ENCODE results near the gene EYA2. TPM values are rescaled to one million over a fixed set of nuclear protein-coding genes. Genes with fewer than 3 reads are reported as not detected.

The EYA2 gene
- total and polyA plus RNA-seq, 12 donors = 0.54 to 2.2 (median 1.4) TPM

DNA sequence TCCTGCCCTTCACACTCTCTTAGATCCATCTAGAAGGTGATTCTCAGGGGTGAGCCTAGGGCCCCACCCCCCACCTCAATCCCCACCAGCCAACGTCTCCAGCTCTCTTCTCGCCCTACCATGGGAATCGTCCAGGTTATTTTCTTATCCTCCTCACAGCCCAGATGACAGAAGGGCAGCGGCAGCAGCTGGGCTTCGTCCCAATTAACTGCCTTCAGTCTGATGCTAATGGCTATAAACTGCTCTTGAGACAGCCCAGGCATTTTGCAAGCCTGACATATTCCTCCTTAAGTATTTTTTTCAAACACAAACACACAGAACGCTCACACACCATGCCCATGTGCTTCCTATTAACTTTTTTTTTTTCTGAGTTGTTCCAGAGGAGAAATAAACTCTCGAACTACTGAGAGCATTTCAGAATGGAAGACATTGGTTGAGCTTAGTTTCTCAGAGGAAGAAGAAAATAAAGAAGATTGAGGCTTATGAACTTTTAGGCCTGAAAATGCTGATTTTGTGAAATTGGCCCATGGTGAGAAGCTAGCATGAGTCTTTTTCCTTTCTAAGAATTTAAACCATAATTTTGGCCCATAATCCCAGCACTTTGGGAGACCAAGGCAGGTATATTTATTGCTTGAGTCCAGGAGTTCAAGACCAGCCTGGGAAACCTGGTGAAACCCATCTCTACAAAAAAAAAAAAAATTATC, 124.6 kb downstream of the EYA2 start:
- peak in 3 of 7 donors; percentile 4 to 30 (median 18) for DNase-seq
- H3K9me3 ChIP-seq (replicated peaks in 1 of 3) = no peaks in the 10 kb centered on the region
- H3K36me3 ChIP-seq (replicated peaks in 1 of 2) = no peaks in the 10 kb centered on the region
- TF ChIP-seq, protein P1, sequence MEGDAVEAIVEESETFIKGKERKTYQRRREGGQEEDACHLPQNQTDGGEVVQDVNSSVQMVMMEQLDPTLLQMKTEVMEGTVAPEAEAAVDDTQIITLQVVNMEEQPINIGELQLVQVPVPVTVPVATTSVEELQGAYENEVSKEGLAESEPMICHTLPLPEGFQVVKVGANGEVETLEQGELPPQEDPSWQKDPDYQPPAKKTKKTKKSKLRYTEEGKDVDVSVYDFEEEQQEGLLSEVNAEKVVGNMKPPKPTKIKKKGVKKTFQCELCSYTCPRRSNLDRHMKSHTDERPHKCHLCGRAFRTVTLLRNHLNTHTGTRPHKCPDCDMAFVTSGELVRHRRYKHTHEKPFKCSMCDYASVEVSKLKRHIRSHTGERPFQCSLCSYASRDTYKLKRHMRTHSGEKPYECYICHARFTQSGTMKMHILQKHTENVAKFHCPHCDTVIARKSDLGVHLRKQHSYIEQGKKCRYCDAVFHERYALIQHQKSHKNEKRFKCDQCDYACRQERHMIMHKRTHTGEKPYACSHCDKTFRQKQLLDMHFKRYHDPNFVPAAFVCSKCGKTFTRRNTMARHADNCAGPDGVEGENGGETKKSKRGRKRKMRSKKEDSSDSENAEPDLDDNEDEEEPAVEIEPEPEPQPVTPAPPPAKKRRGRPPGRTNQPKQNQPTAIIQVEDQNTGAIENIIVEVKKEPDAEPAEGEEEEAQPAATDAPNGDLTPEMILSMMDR (IDR thresholded peaks at IDR 0.05) = no peak
- no peak for TF ChIP-seq POLR2A (IDR thresholded peaks at IDR 0.05)
- peaks cover 3% of the 10 kb centered on the region for H3K27me3 ChIP-seq
- WGBS, 4 donors = 22 to 41% (median 38%) methylated on average over 7 of the region's 7 CpGs
- no peak overlapping the region for H3K4me3 ChIP-seq
- intact Hi-C loops (cut with DNase I) = no loop called here
- H3K4me1 ChIP-seq (replicated peaks in 1 of 2) = no peaks in the 10 kb centered on the region
- H3K27ac ChIP-seq = peak overlapping the region in 1 of 5 donors; percentile 32

DNA sequence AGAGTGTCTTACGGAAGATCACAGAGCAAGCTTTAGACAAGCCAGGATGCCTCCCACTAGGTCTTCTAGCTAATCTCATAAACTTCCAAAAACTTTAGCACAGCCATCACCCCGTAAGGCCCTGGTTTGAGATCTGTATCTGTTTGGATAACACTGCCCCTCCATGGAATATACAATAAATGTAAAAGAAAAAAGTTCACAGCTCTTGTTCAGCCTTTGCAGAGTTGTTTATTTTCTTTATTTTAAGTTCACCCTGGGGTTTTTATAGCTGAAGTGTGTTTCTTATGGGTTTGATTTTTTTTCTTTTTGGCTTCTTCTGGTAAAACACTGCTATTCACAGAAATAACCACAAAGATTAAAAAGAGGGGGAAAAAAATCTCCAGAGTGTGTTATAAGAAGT, 125.6 kb downstream of the EYA2 start:
- Histone ChIP-seq H3K9me3 (replicated peaks in 1 of 3) (no peaks in the 10 kb centered on the region), H3K27ac (no peak overlapping the region), H3K4me1 (replicated peaks in 1 of 2) (no peaks in the 10 kb centered on the region), H3K36me3 (replicated peaks in 1 of 2) (no peaks in the 10 kb centered on the region), H3K4me3 (no peak overlapping the region), H3K27me3 (peaks cover 3% of the 10 kb centered on the region)
- TF ChIP-seq POLR2A (IDR thresholded peaks at IDR 0.05) = no peak
- TF ChIP-seq, protein P1 (IDR thresholded peaks at IDR 0.05) = no peak
- no peak for DNase-seq
- 69 to 81% (median 79%) methylated on average over 2 of the region's 2 CpGs for WGBS, 4 donors
- intact Hi-C loops (cut with DNase I) = no loop called here

DNA sequence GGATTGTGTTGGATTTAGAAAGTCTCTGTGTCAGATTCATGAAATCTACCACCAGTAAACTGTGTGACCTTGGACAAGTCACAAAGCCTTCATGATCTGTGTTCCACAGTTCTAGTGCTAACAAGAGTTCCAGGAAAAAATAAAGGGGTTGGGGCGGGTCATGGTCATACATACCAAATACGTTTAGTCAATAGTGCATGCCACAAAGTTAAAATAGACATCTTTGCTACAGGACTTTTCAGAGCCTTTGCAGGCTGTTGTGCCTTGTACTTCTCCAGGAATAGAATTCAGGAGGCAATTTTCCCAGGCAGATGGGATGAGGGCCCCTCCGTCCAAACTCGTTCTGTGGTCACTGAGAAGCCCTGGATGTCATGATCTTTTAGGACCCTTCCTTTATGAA, 127.2 kb downstream of the EYA2 start:
- intact Hi-C loops (cut with DNase I) = no loop called here
- H3K27me3 ChIP-seq = no peaks in the 10 kb centered on the region
- WGBS, 4 donors = 65 to 72% (median 69%) methylated on average over 4 of the region's 4 CpGs

DNA sequence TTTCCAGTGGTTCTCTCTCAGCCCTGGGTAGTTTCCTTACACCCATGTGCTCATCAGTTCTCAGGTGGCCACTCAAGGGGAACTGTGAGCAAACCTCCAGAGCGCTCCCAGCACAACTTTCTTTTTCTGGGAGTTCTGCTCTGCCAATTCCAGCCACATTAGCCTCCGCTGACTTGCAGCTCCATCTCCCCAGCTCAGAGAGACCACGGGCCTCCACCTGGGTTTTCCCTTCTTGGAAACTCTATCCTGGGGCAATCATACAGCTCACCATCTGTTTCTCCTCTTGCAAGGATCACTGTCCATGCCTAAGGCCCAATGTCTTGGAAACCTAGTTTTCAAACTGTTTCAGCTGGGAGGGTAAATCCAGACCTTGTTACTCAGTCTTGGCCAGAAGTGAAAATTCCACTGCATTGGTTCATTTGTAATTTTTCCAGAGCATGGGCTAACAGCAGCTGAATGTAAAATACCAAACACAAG, 129.9 kb downstream of the EYA2 start:
- Histone ChIP-seq H3K27ac (no peak overlapping the region), H3K36me3 (replicated peaks in 1 of 2) (no peaks in the 10 kb centered on the region), H3K4me3 (no peak overlapping the region), H3K9me3 (replicated peaks in 1 of 3) (no peaks in the 10 kb centered on the region), H3K27me3 (no peaks in the 10 kb centered on the region), H3K4me1 (replicated peaks in 1 of 2) (no peaks in the 10 kb centered on the region)
- intact Hi-C loops (cut with DNase I) = no loop called here
- no peak for DNase-seq
- no peak for TF ChIP-seq POLR2A (IDR thresholded peaks at IDR 0.05)
- TF ChIP-seq, protein P1 (IDR thresholded peaks at IDR 0.05) = no peak
- 70 to 79% (median 74%) methylated on average over 3 of the region's 3 CpGs for WGBS, 4 donors

More for the DNA sequence above, 127.2 kb downstream of the EYA2 start:
- no peak for TF ChIP-seq POLR2A (IDR thresholded peaks at IDR 0.05)
- TF ChIP-seq, protein P1 (IDR thresholded peaks at IDR 0.05) = no peak
- Histone ChIP-seq H3K4me1 (replicated peaks in 1 of 2) (no peaks in the 10 kb centered on the region), H3K4me3 (no peak overlapping the region), H3K36me3 (replicated peaks in 1 of 2) (no peaks in the 10 kb centered on the region), H3K27ac (no peak overlapping the region), H3K9me3 (replicated peaks in 1 of 3) (no peaks in the 10 kb centered on the region)
- DNase-seq = no peak

All from adrenal gland (tissue), 12 donors.